Measurements from ENCODE around the gene RNU1-1.
"Not testable (repeated sequence)": the region's sequence is repeated elsewhere in the genome, so short reads cannot be mapped to it uniquely, and the experiment has no call there.

- TF ChIP-seq, protein P1, sequence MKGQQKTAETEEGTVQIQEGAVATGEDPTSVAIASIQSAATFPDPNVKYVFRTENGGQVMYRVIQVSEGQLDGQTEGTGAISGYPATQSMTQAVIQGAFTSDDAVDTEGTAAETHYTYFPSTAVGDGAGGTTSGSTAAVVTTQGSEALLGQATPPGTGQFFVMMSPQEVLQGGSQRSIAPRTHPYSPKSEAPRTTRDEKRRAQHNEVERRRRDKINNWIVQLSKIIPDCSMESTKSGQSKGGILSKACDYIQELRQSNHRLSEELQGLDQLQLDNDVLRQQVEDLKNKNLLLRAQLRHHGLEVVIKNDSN (IDR thresholded peaks at IDR 0.05; ENCODE audit: borderline replicate concordance, extremely low read length, insufficient read depth, low read depth, low read length): not testable (repeated sequence)
- not testable (repeated sequence) for TF ChIP-seq BHLHE40 (IDR thresholded peaks at IDR 0.05; ENCODE audit: borderline replicate concordance in 1 of 2, low read depth in 2 of 2, low read length in 1 of 2); RAD21 (IDR thresholded peaks at IDR 0.05; ENCODE audit: insufficient read depth, low read depth, low read length); CTCF (IDR thresholded peaks at IDR 0.05 in 2 of 3, conservative IDR thresholded peaks at IDR 0.05 in 1 of 3; ENCODE audit: control insufficient read depth in 2 of 3, extremely low read depth in 1 of 3, insufficient read depth in 1 of 3, low read depth in 3 of 3, low read length in 3 of 3); JUND (IDR thresholded peaks at IDR 0.05; ENCODE audit: low read depth, low read length); FOXM1 (IDR thresholded peaks at IDR 0.05; ENCODE audit: low read depth, low read length); EZH2 (IDR thresholded peaks at IDR 0.05; ENCODE audit: borderline replicate concordance, control insufficient read depth, low read depth, low read length); SIX5 (IDR thresholded peaks at IDR 0.05; ENCODE audit: low read depth, low read length, severe bottlenecking); POLR2AphosphoS5 (IDR thresholded peaks at IDR 0.05; ENCODE audit: low read length); EP300 (IDR thresholded peaks at IDR 0.05; ENCODE audit: borderline replicate concordance in 1 of 2, control insufficient read depth in 1 of 2, low read depth in 2 of 2, low read length in 2 of 2)
- TF ChIP-seq, protein P2, sequence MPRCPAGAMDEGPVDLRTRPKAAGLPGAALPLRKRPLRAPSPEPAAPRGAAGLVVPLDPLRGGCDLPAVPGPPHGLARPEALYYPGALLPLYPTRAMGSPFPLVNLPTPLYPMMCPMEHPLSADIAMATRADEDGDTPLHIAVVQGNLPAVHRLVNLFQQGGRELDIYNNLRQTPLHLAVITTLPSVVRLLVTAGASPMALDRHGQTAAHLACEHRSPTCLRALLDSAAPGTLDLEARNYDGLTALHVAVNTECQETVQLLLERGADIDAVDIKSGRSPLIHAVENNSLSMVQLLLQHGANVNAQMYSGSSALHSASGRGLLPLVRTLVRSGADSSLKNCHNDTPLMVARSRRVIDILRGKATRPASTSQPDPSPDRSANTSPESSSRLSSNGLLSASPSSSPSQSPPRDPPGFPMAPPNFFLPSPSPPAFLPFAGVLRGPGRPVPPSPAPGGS (IDR thresholded peaks at IDR 0.05; ENCODE audit: borderline replicate concordance, insufficient read depth, low read depth, low read length, poor library complexity, severe bottlenecking): not testable (repeated sequence)
Measured at GRCh38 chr1:16501446-16501845, 12.6 kb downstream of the RNU1-1 start.

Data from GM12878 (cell line).